GM12878 (cell line): ENCODE results near the gene TMC8. TPM values are rescaled to one million over a fixed set of nuclear protein-coding genes. Genes with fewer than 3 reads are reported as not detected.

ENCODE experiments used
- ATAC-seq: fragments of 200-7000 bp; cut with Tn5 transposase; 3 replicates; pipeline ENCODE4 v1.9.1; 2020; ENCODE audit warnings: mild to moderate bottlenecking, moderate library complexity
- Bru-seq: library from RNA; stranded (reverse); fragments of 400-500 nt; gene quantifications from one replicate; lab custom pipeline; 2021; lab: Mats Ljungman, UMichigan
- BruChase-seq, 2 experiments: library from RNA; stranded (reverse); fragments of 400-500 nt; gene quantifications; one replicate each; lab custom pipeline; 2021; lab: Mats Ljungman, UMichigan
- BruUV-seq: library from RNA; stranded (reverse); fragments of 400-500 nt; replicated peaks from 2 replicates; lab custom pipeline; 2021; lab: Mats Ljungman, UMichigan
- CTCF ChIA-PET: fragments of 300-600 bp; sonication (Branson Sonifier 250); formaldehyde crosslinking; extraction: SDS; loops from one replicate; lab custom pipeline; 2021; ENCODE audit warnings: inconsistent platforms; lab: Yijun Ruan, JAX
- POLR2A ChIA-PET: fragments of 350-600 bp; formaldehyde crosslinking; extraction: SDS; loops from one replicate; lab custom pipeline; 2021; ENCODE audit warnings: inconsistent platforms; lab: Charles Lee
- RAD21 ChIA-PET: fragments of 300-600 bp; sonication (Branson Sonifier 250); formaldehyde crosslinking; loops from one replicate; lab custom pipeline; 2023; ENCODE audit warnings: antibody characterized with exemption; ENCODE audit not compliant: unreplicated experiment; lab: Charles Lee
- SMC1A ChIA-PET: fragments of 300-600 bp; sonication (Branson Sonifier 250); formaldehyde crosslinking; loops from one replicate; lab custom pipeline; 2023; ENCODE audit not compliant: unreplicated experiment, uncharacterized antibody; lab: Charles Lee
- DNase-seq: peaks from one replicate; pipeline ENCODE4 v3.0.0-alpha.2; 2011; ENCODE audit warnings: low read depth, low spot score
- FAIRE-seq: peaks from 3 replicates; lab custom pipeline; 2011; peaks lifted over from hg19 to GRCh38; lab: Jason Lieb, UNC
- H2AFZ ChIP-seq: 2 replicates; pipeline ENCODE4 v1.6.0; 2011; ENCODE audit warnings: low read depth, low read length, control low read depth; ENCODE audit not compliant: control insufficient read depth
- H3K27ac ChIP-seq: 2 replicates; pipeline ENCODE4 v1.5.1; 2011; ENCODE audit warnings: control low read depth; ENCODE audit not compliant: control insufficient read depth, insufficient read depth
- H3K27me3 ChIP-seq, 2 experiments: replicated peaks in 1 of 2; 2 replicates each; pipeline versions ENCODE4 v1.6.0 to v1.6.1; 2011; ENCODE audit warnings: low read length in 1 of 2; ENCODE audit not compliant: control insufficient read depth in 2 of 2, insufficient read depth in 2 of 2
- H3K36me3 ChIP-seq, 2 experiments: 2 replicates each; pipeline ENCODE4 v1.5.1; 2011; ENCODE audit warnings: low read length in 1 of 2; ENCODE audit not compliant: control insufficient read depth in 2 of 2, insufficient read depth in 2 of 2
- H3K4me1 ChIP-seq: 2 replicates; pipeline ENCODE4 v1.6.1; 2011; ENCODE audit warnings: mild to moderate bottlenecking, low read length, moderate library complexity, mixed read lengths; ENCODE audit not compliant: control insufficient read depth, insufficient read depth
- H3K4me2 ChIP-seq: 2 replicates; pipeline ENCODE4 v1.6.0; 2011; ENCODE audit warnings: control low read depth; ENCODE audit not compliant: control insufficient read depth, insufficient read depth
- H3K4me3 ChIP-seq: fragments of 200-600 bp; sonication (generic); 2 replicates; pipeline ENCODE4 v1.5.1; 2016
- H3K79me2 ChIP-seq: 2 replicates; pipeline ENCODE4 v1.6.0; 2011; ENCODE audit warnings: low read length; ENCODE audit not compliant: control insufficient read depth, insufficient read depth
- H3K9ac ChIP-seq: 2 replicates; pipeline ENCODE4 v1.8.0; 2011; ENCODE audit warnings: low read length, control low read depth, mixed read lengths; ENCODE audit not compliant: control insufficient read depth, insufficient read depth
- H3K9me3 ChIP-seq: replicated peaks from 3 replicates; pipeline ENCODE4 v1.5.1; 2011; ENCODE audit warnings: mild to moderate bottlenecking, low read length; ENCODE audit not compliant: control insufficient read depth, insufficient read depth
- H4K20me1 ChIP-seq: 2 replicates; pipeline ENCODE4 v1.6.0; 2011; ENCODE audit not compliant: control insufficient read depth, insufficient read depth
- IKZF1 ChIP-seq: fragments of 450-650 bp; conservative IDR thresholded peaks from 2 replicates; pipeline ENCODE4 v1.6.1; 2017; ENCODE audit warnings: antibody characterized with exemption, mild to moderate bottlenecking
- MEF2B ChIP-seq: fragments of 450-650 bp; IDR thresholded peaks from 2 replicates; pipeline ENCODE4 v1.6.1; 2018; ENCODE audit warnings: mild to moderate bottlenecking, moderate library complexity; ENCODE audit not compliant: partially characterized antibody, poor library complexity, severe bottlenecking
- NR2F1 ChIP-seq: fragments of 450-650 bp; conservative IDR thresholded peaks from 2 replicates; pipeline ENCODE4 v1.6.1; 2017; ENCODE audit warnings: mild to moderate bottlenecking
- POLR2A ChIP-seq: IDR thresholded peaks from 2 replicates; pipeline ENCODE4 v1.6.1; 2011; ENCODE audit warnings: low read depth, mild to moderate bottlenecking, low read length
- POLR2AphosphoS5 ChIP-seq: IDR thresholded peaks from 2 replicates; pipeline ENCODE4 v1.6.1; 2011; ENCODE audit warnings: mild to moderate bottlenecking, low read length, inconsistent platforms
- SIN3A ChIP-seq: IDR thresholded peaks from 2 replicates; pipeline ENCODE4 v1.6.1; 2012; ENCODE audit warnings: low read depth, low read length, improper control_type of control experiment
- WGBS: methylation state at CpG from one replicate; pipeline ENCODE4 v1.1.6; 2016; ENCODE audit warnings: low lambda C conversion rate; ENCODE audit not compliant: insufficient replicate concordance, insufficient coverage; ENCODE audit errors: missing lambda C conversion rate; 5-methylcytosine and 5-hydroxymethylcytosine counted together
- in situ Hi-C: fragments of 300-500 bp; cut with MboI; formaldehyde crosslinking; loops from 9 replicates; pipeline ENCODE4 v1.14.3; 2018; ENCODE audit warnings: mixed read lengths
- intact Hi-C: fragments of 100-400 bp; cut with micrococcal nuclease; formaldehyde crosslinking; loops from one replicate; pipeline ENCODE4 v1.14.2; 2022; ENCODE audit not compliant: unreplicated experiment
- long read RNA-seq, 2 experiments: library from polyadenylated mRNA; unstranded; transcript quantifications; one replicate each; pipeline ENCODE4 v2.0.0, GENCODE V29; 2019 to 2020
- polyA minus RNA-seq, 3 experiments: library from RNA; depleted of rRNA, polyadenylated mRNA; stranded (reverse); fragments of >200 nt; gene quantifications; 2 replicates each; pipeline ENCODE4 v1.2.3, GENCODE V29; 2011
- polyA plus RNA-seq, 11 experiments: library from polyadenylated mRNA; depleted of rRNA in 4 of 11; unstranded in 6 of 11; stranded (reverse) in 5 of 11; fragments of >200 nt; fragmentation: Nextera tagmentation in 4 of 11; fragmentation: Illumina TruSeq in 1 of 11; extraction: Ambion mirVana in 4 of 11; extraction: Trizol in 1 of 11; gene quantifications; 1 replicate in 1 of 11; 2 replicates in 10 of 11; pipeline versions ENCODE4 v1.2.1 to v1.2.3, GENCODE V29; 2011 to 2016; ENCODE audit warnings: inconsistent platforms in 2 of 11, missing spikeins in 2 of 11, low read depth in 1 of 11
- total RNA-seq, 4 experiments: library from RNA; depleted of rRNA in 3 of 4; stranded (reverse); fragments of >200 nt in 3 of 4; fragmentation: Illumina TruSeq in 1 of 4; extraction: Trizol in 1 of 4; gene quantifications; 2 replicates each; pipeline versions ENCODE4 v1.2.1 to v1.2.3, GENCODE V29; 2013 to 2021
- TF ChIP-seq, protein P1 (sequence below): IDR thresholded peaks from 2 replicates; pipeline ENCODE4 v1.6.1; 2011; ENCODE audit warnings: borderline replicate concordance, low read depth, mild to moderate bottlenecking, moderate library complexity, low read length; ENCODE audit not compliant: insufficient read depth, poor library complexity, severe bottlenecking
- TF ChIP-seq, protein P2 (sequence below): fragments of 450-650 bp; IDR thresholded peaks from 2 replicates; pipeline ENCODE4 v1.6.1; 2017; ENCODE audit warnings: mild to moderate bottlenecking, moderate library complexity

Gene TMC8, protein sequence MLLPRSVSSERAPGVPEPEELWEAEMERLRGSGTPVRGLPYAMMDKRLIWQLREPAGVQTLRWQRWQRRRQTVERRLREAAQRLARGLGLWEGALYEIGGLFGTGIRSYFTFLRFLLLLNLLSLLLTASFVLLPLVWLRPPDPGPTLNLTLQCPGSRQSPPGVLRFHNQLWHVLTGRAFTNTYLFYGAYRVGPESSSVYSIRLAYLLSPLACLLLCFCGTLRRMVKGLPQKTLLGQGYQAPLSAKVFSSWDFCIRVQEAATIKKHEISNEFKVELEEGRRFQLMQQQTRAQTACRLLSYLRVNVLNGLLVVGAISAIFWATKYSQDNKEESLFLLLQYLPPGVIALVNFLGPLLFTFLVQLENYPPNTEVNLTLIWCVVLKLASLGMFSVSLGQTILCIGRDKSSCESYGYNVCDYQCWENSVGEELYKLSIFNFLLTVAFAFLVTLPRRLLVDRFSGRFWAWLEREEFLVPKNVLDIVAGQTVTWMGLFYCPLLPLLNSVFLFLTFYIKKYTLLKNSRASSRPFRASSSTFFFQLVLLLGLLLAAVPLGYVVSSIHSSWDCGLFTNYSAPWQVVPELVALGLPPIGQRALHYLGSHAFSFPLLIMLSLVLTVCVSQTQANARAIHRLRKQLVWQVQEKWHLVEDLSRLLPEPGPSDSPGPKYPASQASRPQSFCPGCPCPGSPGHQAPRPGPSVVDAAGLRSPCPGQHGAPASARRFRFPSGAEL
- total RNA-seq (2013; cell fraction: nucleolus; rRNA removed) = 310 and 316 TPM in 2 replicates
- total RNA-seq (2014; rRNA removed) (40.9 and 41.9 TPM in 2 replicates), total RNA-seq (2014; rRNA removed; fragmentation: Illumina TruSeq; extraction: Trizol) (22.2 and 25.4 TPM in 2 replicates), total RNA-seq (2021) (120 and 128 TPM in 2 replicates), polyA plus RNA-seq (2011; rRNA removed) (19.5 and 36.5 TPM in 2 replicates), polyA plus RNA-seq (2014; fragmentation: Illumina TruSeq; extraction: Trizol) (16.7 and 45.9 TPM in 2 replicates), polyA plus RNA-seq (2014; fragmentation: Nextera tagmentation; extraction: Ambion mirVana) (1 to 10 TPM; 2.7 to 8.4 TPM), polyA plus RNA-seq (2014; rRNA removed) (118 and 129 TPM in 2 replicates), polyA plus RNA-seq (2016; fragmentation: Nextera tagmentation; extraction: Ambion mirVana) (10 to 100 TPM; 38.2 to 48.1 TPM), polyA minus RNA-seq (2011; rRNA and poly(A)+ RNA removed) (87.9 and 94.3 TPM in 2 replicates), Bru-seq, nascent RNA (percentile 86 among the genes with signal in this experiment), BruChase-seq, experiment 1, labeled RNA remaining after a 6-hour chase (percentile 90 among the genes with signal in this experiment), BruChase-seq, experiment 2, labeled RNA remaining after a 2-hour chase (percentile 83 among the genes with signal in this experiment)
- 110 TPM for polyA plus RNA-seq (2011; ENCODE audit: low read depth)
- 62.8 and 67.7 TPM in 2 replicates for polyA plus RNA-seq (2011; cell fraction: cytosol; rRNA removed)
- 353 and 365 TPM in 2 replicates for polyA plus RNA-seq (2011; cell fraction: nucleus; rRNA removed)
- polyA plus RNA-seq (2012) = 116 and 163 TPM in 2 replicates
- 17.8 and 22.5 TPM in 2 replicates for polyA minus RNA-seq (2011; cell fraction: cytosol; rRNA and poly(A)+ RNA removed)
- polyA minus RNA-seq (2011; cell fraction: nucleus; rRNA and poly(A)+ RNA removed) = 96.8 and 128 TPM in 2 replicates
- long read RNA-seq, experiment 1, full-length matches to known transcripts = 3 of 11 reads
- long read RNA-seq, experiment 1, partial matches to known transcripts = 2 of 11 reads
- long read RNA-seq, experiment 1, other reads (novel, unspliced or antisense) = 6 of 11 reads
- long read RNA-seq, experiment 2, partial matches to known transcripts = 0 of 7 reads
- long read RNA-seq, experiment 2, other reads (novel, unspliced or antisense) = 7 of 7 reads

DNA sequence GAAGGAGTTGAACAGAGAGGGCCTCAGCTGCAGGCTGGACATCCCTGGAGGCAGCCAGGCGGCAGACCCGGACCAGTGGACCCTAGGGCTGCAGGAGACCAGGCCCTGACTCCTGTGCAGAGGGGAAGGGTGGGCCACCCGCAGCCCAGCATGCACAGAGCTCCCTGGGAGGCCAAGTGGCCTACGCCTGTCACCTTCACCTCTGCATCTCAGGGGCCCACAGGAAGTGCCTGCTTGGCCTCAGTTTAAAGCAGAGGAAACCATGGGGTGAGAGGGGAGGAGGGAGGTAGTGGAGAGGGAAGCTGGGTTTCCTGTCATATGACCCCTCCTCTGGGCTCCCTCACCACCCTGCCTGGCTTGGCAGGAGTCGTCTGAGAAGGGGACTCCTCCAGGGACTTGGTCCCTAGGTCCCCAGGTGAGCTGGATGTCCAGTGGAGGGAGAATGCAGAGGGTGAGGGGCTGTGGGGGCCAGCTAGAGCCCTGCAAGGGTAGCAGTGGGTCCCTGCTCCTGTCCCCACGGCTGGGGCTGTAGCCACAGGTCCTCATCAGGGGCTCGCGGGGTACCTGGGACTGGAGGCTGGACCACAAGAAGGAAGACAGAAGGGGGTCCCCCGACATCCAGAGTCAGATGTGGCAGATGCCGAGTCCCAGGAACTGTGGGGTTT, at the start of gene TMC8:
Gene TMC8 (plus strand): TSS at position 335 of the 665 bp plus-strand sequence. CDS start 818 bp downstream, outside the sequence.
- ChIA-PET POLR2A (interaction anchor here (0.5 to 8.0 kb wide), 16 partner anchors 12 to 685 kb away, joined by 3 to 85 read pairs (median 4); partner anchors contain the start of genes SYNGR2 and TNRC6C), RAD21 (interaction anchor here (0.6 to 1.8 kb wide), 15 partner anchors 10 to 988 kb away, joined by 3 to 10 read pairs (median 4); no protein-coding TSS in a partner anchor), CTCF (interaction anchor here (1.0 to 12.7 kb wide), 8 partner anchors 6 to 120 kb away, joined by 3 to 100 read pairs (median 6); no protein-coding TSS in a partner anchor), SMC1A (interaction anchor here (0.6 to 1.7 kb wide), 6 partner anchors 10 to 110 kb away, joined by 3 to 6 read pairs (median 4); no protein-coding TSS in a partner anchor)
- H3K79me2 ChIP-seq = peaks cover 96% of the 10 kb centered on the region
- FAIRE-seq (peak; percentile 91), DNase-seq (no peak), ATAC-seq (peak; percentile 37)
- no peaks in the 10 kb centered on the region for H3K9me3 ChIP-seq
- H2AFZ ChIP-seq = no peak within 1 kb of the TSS
- peak within 1 kb of the TSS; percentile 86 for H3K9ac ChIP-seq
- H3K27me3 ChIP-seq = no peaks in the 10 kb centered on the region
- in situ Hi-C loops (no loop called here), intact Hi-C loops (no loop called here)
- H3K4me3 ChIP-seq = peak within 1 kb of the TSS; percentile 94
- H3K36me3 ChIP-seq = peaks cover 10 to 11% of the 10 kb centered on the region in 2 experiments; a peak in 3 of 4 replicates
- peaks cover 59% of the 10 kb centered on the region for H3K4me1 ChIP-seq
- BruUV-seq = no TSS peak
- H4K20me1 ChIP-seq = no peaks in the 10 kb centered on the region
- H3K27ac ChIP-seq = peak within 1 kb of the TSS; percentile 93
- H3K4me2 ChIP-seq = peak within 1 kb of the TSS; percentile 96
- WGBS = under 1% methylated on average over 10 of the region's 10 CpGs
- TF ChIP-seq NR2F1 (peak; percentile 92), IKZF1 (peak; percentile 61), MEF2B (peak; percentile 79), SIN3A (peak; percentile 37), POLR2AphosphoS5 (peak; percentile 83), POLR2A (peak; percentile 78)
- TF ChIP-seq, protein P1, sequence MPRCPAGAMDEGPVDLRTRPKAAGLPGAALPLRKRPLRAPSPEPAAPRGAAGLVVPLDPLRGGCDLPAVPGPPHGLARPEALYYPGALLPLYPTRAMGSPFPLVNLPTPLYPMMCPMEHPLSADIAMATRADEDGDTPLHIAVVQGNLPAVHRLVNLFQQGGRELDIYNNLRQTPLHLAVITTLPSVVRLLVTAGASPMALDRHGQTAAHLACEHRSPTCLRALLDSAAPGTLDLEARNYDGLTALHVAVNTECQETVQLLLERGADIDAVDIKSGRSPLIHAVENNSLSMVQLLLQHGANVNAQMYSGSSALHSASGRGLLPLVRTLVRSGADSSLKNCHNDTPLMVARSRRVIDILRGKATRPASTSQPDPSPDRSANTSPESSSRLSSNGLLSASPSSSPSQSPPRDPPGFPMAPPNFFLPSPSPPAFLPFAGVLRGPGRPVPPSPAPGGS = no peak
- TF ChIP-seq, protein P2, sequence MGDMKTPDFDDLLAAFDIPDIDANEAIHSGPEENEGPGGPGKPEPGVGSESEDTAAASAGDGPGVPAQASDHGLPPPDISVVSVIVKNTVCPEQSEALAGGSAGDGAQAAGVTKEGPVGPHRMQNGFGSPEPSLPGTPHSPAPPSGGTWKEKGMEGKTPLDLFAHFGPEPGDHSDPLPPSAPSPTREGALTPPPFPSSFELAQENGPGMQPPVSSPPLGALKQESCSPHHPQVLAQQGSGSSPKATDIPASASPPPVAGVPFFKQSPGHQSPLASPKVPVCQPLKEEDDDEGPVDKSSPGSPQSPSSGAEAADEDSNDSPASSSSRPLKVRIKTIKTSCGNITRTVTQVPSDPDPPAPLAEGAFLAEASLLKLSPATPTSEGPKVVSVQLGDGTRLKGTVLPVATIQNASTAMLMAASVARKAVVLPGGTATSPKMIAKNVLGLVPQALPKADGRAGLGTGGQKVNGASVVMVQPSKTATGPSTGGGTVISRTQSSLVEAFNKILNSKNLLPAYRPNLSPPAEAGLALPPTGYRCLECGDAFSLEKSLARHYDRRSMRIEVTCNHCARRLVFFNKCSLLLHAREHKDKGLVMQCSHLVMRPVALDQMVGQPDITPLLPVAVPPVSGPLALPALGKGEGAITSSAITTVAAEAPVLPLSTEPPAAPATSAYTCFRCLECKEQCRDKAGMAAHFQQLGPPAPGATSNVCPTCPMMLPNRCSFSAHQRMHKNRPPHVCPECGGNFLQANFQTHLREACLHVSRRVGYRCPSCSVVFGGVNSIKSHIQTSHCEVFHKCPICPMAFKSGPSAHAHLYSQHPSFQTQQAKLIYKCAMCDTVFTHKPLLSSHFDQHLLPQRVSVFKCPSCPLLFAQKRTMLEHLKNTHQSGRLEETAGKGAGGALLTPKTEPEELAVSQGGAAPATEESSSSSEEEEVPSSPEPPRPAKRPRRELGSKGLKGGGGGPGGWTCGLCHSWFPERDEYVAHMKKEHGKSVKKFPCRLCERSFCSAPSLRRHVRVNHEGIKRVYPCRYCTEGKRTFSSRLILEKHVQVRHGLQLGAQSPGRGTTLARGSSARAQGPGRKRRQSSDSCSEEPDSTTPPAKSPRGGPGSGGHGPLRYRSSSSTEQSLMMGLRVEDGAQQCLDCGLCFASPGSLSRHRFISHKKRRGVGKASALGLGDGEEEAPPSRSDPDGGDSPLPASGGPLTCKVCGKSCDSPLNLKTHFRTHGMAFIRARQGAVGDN = peak; percentile 96
